GM21447 (cell line): ENCODE data around the gene ZP1.

Experiments used
- ATAC-seq: cut with Tn5 transposase; IDR thresholded peaks from one replicate; pipeline ENCODE4 v1.9.1; 2021; ENCODE audit not compliant: unreplicated experiment

The ZP1 gene

DNA sequence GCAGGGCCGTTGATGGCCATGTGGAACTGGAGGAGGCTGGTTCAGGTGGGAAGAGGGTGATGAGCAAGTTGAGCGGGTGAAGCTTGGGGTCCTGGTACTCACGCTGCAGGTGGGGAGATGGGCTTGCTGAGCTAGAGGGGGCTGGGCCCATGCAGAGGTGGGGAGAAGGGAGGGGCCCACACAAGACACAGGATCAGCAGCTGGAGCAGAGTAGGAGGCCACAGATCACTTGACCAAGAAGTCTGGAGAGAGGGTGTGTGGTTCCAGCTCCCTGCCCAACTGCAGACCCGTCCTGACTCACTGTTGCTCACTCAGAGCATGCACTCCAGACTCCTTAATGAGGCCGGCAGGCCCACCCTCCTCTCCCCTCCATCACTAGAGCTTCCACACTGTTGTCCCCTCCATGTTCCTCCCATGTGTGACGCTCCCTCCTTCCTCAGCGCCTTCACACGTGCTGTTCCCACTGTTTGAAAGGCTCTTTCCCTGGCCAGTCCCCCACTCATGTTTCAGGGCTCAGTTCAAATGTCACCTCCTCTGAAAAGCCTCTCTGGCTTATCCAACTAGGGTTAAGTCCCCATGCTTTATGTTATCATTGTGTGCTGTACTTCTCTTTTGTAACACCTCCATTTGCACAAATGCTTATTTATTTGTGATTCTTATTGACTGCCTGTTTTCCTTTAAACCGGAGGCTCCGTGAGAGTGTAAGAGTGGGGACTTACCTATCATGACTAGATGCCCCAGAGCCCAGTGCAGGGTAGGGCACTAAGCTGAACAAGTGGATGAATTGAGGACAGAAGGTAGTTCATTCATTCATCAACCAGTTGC, 23.1 kb upstream of the ZP1 start:
- no peak for ATAC-seq

GRCh38 chr11:60844870-60845221, 22.5 kb upstream of the ZP1 start:
- no peak for ATAC-seq

DNA sequence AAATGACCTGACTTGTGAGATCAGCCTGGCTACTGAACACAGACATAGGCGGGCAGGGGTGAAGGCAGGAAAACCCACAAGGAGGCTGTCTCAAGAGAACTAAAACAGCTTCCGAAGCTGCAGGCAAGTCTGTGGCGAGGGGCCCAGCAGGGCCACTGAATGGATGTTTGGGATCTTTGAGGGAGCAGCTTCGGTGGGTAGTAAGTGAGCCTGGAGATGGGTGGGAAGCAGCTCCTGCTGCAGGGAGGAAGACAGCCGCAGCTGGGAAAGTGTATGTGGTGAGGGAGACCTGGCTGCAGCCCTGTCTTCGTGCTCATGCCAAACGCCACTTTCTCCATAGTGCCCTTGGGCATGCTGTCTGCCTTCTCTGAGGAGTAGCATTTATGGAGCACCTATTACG, 22.0 kb upstream of the ZP1 start:
- ATAC-seq, result no peak

- no peak for ATAC-seq
Observed at GRCh38 chr11:60847281-60847680, 20.1 kb upstream of the ZP1 start.

DNA sequence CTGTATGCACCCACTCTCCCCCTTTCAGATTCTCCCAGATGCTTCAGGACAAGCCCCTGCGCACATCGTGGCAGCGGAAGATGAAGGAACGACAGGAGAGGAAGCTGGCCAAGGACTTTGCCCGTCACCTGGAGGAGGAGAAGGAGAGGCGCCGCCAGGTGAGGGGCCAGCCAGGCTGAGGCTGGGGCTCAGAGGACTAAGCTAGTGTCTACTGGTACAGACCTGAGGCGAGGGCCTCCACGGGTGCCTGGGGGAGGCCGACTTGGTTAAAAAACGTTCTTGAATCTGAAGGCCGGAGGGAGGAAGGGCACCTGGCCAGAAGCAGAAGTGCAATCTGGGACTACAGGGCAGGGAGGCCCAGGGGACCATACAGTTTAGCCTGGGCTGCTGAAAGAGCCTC, 19.4 kb upstream of the ZP1 start:
- ATAC-seq, result no peak

GRCh38 chr11:60848714-60849151, 18.6 kb upstream of the ZP1 start:
- ATAC-seq, result no peak

DNA sequence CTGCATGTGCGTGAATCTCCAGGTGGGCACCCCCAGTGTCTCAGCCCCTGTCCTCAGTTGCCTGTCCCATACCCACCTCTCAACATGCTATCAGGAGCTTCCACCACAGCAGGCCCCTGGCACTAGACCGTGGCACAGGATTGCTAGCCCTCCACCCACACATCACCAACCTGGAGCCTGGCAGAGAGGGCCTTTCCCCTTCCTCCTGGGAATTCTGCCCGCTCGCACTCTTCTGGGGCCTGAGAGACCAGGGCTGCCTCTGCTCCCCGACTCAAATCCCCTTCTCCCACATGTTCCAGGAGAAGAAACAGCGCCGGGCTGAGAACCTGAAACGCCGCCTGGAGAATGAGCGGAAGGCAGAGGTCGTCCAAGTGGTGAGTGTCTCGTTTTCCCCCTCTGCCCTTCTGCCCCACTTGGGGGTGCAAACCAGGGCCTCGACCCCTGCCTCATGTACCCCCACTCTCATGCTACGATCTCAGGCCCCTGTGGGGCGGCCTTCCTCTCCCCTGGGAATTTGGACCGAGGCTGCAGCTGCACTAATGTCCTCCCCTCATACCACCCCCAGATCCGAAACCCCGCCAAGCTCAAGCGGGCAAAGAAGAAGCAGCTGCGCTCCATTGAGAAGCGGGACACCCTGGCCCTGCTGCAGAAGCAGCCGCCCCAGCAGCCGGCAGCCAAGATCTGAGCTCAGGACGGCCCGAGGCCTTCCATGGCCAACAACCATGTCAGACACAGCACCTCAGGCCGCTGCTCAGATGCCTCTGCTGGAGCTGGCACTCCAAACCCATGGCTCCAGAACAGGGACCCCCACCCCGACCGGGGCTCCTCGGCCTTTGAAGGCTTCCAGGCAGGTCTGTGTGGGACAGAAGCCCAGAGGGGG, 17.5 kb upstream of the ZP1 start:
- no peak for ATAC-seq

- no peak for ATAC-seq
Observed at GRCh38 chr11:60851327-60852104, 15.8 kb upstream of the ZP1 start.

DNA sequence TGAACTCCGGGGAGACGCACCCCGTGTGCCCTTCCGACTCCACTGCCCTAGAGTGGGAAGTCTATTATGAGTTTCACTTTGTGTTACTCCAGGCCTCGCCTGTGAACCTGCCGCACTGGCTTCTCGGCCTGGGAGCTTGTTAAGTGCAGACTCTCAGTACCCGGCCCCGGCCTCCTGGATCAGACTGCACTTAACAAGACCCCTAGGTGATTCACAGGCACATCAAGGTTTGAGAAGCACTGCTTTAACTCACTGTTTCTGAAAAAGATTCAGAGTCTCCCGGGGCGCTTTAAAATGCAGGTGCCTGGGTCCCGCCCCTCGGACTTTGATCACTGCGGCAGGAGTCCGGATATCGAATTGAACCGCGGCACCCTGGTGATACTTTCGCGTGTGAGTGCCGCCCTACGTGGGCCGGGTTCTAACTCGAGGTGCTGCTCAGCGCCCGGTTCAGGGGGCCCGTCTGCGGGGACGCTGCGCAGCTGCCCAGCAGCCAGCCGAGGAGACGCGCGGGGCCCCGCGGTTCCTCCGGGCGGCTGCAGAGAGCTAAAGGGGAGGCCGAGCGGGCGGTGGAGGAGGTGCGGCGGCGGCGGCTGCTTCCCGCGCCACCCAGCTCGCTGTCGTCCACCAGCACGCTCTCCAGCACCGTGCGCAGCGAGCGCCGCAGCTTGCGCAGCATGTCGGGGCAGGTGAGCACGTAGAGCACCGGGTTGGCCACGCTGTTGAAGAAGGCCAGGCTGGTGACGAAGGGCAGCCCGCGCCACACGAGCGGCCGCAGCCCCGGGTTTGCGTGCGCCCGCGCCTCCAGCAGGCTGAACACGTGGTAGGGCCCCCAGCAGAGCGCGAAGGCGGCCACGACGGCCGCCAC, 15.0 kb upstream of the ZP1 start:
- no peak for ATAC-seq

DNA sequence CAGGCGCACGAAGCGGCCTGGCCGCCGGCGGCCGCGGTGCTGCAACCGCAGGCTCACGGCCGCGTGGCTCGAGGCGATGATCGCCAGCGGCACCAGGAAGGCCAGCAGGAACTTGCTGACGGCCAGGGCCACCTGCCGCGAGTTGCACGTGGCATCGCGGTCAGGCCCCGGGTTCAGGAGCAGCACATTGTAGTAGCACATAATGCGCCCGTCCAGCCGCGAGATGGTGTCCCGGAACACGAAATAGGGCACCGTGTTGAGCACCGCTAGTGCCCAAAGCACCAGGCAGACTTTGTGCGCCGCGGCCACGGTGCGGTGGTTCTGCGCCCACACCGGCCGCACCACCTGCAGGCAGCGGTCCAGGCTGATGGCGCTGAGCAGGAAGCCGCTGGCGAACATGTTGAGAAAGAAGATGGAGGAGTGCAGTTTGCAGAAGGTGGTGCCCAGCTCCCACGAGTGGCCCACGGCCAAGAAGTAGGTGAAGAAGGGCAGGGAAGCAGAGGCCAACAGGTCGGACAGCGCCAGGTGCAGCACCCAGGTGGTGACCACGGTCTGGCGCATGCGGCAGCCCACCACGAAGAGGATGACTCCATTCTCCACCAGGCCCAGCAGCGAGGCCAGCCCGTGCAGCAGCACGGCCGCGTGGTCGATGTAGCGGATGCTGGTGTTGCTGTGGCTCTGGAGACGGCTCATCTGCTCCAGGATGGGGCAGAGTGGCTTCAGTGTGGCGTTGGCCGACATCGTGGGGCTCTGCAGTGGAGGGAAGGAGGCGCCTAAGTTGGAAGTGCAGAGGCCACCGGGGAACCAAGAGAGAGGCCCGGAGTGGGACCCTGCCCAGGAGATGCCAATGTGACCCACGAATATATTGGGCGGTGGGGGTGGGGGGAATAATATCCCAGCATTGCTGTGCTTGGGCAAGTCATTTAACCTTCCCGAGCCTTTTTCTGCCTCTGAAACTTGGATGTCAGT, 14.1 kb upstream of the ZP1 start:
- ATAC-seq, result no peak

DNA sequence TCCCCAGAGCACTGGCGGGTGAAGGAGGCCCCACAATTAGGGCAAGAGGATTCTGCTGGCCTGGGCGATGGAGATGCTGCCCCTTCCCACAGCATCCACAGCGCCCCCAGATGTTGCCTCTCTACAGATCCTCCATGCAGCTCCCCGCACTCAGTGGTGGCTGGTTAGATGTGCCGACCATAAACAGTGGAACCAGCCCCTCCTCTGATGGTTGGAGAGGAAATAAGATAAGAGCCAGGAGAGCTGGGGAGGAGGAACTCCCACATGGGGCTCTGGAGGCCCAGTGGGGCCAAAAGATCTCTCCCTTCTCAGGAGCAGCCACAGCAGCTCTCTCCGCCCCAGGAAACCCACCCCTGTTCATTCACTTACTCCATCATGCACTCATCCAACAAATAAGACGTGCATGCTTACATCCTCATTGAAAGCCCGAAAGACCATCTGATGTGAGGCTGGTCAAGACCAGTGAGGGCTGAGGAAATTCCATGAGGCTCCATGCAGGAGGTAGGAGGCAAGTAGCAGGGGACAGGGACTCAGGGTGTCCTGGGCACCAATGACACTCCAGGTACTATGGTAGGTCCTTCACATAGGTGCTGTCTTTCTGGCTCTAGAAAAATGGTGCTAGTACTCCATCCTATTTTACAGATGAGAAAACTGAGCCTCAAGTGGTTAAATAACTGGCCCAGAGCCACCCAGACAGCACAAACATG, 13.0 kb upstream of the ZP1 start:
- no peak for ATAC-seq

GRCh38 chr11:60854847-60855725, 12.3 kb upstream of the ZP1 start:
- ATAC-seq, result no peak

DNA sequence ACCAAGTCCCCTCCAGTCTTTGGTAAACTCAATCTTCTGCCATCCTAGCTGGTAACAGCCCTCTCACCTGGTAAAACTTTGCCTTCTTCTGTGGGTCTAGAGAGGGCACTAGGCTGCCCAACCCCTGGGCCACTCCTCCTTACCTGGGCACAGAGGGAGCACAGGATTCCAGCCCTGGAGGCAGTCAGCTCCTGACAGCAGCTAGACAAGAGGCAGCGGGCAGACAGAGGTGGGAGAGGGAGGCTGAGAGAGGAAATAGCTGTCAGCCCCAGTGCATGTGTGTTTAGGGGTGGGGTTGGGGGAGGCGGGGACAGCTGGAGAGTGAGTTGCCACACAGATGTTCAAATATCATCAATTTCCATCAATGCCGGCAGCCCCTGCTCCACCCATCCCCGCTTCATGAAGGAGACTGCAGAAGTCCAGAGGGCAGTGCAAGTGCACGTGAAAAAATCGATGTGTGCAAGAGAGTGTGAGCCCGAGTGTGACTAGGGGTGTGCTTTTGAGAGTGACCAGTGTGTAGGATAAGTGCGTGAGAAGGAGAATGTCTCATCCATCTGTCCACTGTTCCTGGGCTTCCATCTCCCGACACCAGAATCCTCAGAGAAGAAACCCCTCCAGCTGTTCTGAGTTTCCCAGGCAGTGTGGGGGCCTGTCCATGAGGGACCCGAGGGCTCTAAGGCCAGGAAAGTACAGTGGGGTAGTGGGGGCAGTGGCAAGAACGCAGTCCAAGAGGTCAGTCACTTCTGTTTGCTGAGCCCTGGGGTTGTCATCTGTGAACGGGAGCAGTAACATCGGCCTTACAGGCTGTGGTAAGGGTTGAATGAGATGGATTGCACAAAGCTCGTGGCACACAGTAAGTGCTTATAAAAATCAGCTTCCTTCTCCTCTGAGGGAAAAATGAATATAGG, 11.4 kb upstream of the ZP1 start, which contains the start of gene PTGDR2:
Gene PTGDR2, minus strand, starts transcription at position 225 of the 908 bp plus-strand sequence. CDS start 2,228 bp downstream, outside the sequence.
- ATAC-seq, result no peak

DNA sequence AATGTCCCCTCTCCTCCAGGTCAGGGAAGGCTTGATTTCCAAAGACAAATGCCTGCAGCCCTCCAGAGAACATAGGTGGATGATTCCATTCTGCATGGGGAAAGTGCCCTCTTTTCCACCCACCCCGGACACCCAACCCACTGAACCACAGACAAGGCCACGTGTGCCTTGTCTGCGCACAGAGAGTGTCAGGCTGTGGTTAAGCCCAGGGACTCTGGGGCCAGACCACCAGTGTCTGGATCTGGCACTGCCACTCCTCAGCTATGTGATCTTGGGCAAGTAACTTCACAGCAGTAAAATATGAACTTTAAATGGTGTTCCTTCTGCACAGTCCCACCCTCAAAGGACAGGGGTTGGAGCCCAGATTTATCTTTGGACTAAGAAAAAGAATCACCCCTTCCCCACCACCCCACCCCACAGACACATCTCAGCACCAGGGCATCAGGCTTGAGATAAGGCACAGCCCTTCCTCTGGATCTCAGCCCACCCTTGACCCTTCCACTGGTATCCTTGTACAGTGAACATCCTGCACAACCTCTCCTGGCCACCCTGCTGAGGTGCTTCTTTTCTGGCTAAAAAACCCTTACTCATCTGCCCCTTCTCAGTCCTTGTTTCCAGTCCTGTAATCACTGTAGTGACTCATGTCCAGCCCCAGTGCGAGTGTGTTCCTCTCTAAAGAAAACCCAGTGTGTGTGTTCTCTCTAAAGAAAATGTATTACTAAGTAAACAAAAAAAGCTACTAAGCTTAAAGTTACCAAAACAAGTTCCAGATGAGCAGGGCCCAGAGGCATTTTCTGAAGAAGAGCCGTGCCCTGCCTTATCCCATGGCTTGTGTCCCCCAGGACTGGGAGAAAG, 9.7 kb upstream of the ZP1 start:
- ATAC-seq, result no peak

DNA sequence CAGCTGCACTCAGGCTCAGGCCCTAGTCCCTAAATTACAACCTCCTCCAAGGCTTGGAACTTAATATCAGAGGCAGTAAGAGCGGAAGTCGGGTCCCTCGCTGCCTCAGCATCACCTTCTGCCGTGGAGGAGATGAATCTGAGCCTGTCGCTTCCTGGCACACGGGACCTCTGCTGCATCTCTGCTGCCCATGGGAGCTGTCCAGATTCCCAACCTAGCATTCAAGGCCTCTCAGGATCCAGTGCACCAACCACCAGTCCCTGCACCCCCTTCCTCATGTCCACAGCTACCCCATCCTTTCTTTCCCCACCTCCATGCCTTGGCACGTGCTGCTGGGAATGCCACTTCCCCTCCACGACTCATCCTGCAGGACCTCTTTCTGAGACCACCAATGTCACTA, 9.1 kb upstream of the ZP1 start:
- ATAC-seq, result no peak
